Right kidney (tissue), 1 donor: Measurements from ENCODE around the gene USP34.

Experiments used
- DNase-seq: peaks from one replicate; pipeline ENCODE4 v3.0.0-alpha.2; 2016

The USP34 gene

DNA sequence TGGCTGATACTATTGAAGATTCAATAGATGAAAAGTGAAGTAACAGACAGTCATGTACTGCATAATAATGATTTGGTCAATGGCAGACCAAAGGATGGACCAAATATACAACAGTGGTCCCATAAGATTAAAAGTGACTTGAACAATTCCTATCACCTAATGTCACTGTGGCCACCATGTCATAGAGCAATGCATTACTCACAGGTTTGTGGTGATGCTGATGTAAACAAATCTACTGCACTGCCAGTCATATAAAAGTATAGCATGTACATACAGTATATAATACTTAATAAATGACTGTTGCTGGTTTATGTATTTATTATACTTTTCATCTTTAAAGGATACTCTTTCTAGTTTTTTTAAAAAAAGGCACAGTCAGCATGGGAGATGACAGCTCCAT is 99.9 kb downstream of the USP34 start:
- no peak for DNase-seq

GRCh38 chr2:61368687-61369665 is 101.9 kb downstream of the USP34 start:
- DNase-seq: no peak

DNA sequence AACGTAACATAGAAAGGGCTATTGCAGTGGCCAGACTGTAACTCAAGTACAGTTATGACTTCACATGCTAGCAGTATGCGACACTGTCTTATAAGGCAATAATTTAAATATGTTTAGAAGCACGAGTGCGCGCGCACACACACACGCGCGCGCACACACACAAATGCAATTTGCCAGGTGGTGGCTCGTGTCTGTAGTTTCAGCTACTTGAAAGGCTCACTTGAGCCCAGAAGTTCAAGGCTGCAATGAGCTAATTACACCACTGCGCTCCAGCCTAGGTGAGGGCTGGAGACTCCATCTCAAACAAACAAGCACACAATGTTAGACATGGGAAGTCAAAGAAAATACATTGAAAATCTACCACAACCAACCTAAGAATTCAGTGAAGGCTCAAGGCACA is 103.7 kb downstream of the USP34 start:
- no peak for DNase-seq

DNA sequence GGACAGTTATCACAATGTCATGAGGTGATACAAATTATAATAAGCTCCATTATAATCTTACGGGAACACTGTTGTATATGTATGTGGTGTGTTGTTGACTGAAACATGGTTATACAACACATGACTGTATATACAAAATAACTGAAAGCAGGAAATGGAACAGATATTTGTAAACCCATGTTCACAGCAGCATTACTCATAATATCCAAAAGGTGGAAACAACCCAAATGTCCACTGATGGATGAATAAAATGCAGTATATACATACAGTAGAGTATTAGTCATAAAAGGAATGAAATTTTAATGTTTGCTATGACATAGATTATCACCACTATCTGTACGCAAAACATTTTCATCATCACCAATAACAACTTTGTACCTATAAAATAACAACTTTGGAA is 107.3 kb downstream of the USP34 start:
- DNase-seq: no peak

DNA sequence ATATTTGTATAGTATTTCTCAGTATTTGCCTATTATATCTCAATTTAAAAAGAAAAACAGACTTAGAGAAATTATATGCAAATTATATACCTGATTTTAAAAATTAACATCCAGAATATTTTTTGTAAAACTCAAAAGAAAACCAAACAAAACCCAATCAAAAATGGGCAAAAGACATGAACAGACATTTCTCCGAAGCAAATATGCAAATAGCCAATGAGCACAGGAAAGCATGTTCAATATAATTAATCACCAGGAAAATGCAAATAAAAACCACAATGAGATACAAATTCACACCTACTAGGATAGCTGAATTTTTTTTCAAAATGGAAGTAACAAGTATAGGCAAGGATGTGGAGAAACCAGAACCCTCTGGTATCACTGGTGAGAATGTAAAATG is 108.0 kb downstream of the USP34 start:
- DNase-seq: no peak

DNA sequence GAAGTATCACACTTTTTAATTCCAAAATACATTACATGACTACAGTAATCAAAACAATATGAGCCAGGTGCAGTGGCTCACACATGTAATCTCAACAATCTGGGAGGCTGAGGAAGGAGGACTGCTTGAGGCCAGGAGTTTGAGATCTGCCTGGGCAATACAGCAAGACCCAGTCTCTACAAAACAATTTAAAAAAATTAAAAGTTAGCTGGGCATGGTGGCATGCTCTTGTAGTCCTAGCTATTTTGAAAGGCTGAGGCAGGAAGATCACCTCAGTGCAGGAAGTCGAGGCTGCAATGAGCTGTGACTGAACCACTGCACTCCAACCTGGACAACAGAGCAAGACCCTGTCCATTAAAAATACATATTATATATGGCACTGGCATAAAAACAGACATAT is 109.8 kb downstream of the USP34 start:
- DNase-seq: no peak

- DNase-seq: no peak
These were observed 111.8 kb downstream of the USP34 start for GRCh38 chr2:61359058-61359457.

- DNase-seq: no peak
These were observed 113.2 kb downstream of the USP34 start for GRCh38 chr2:61357681-61358080.

DNA sequence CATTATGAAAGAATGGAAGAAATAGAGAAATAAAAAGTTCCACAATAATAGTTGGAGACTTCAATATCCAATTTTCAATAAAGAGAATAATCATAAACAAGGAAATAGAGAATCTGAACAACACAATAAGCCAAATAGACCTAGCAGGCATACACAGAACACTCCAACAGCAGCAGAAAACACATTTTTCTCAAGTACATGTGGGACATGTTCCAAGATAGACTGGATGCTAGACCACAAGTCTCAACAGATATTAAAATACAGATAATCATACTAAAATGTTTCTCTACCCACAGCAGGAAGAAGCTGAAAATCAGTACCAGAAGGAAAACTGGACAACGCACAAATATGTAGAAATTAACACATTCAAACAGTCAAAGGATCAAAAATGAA is 113.9 kb downstream of the USP34 start:
- no peak for DNase-seq

- no peak for DNase-seq
These were observed 114.5 kb downstream of the USP34 start for GRCh38 chr2:61356261-61356957.

- DNase-seq: no peak
These were observed 116.2 kb downstream of the USP34 start for GRCh38 chr2:61354543-61355197.

DNA sequence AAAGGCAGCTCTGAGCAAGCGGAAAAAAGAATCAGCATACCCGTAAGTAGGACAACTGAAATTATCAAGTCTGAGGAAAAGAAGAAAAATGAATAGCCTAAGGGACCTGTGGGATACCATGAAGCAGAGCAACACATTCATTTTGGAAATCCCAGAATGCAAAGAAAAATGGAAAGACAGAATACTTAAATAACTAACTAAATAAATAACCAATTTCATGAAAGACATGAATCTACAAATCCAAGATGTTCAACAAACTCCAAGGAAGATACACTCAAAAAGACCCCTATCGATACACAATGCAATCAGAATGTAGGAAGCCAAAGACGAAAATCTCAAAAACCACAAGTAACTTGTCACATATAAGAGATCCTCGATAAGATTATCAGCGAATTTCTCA is 117.0 kb downstream of the USP34 start:
- DNase-seq: no peak

DNA sequence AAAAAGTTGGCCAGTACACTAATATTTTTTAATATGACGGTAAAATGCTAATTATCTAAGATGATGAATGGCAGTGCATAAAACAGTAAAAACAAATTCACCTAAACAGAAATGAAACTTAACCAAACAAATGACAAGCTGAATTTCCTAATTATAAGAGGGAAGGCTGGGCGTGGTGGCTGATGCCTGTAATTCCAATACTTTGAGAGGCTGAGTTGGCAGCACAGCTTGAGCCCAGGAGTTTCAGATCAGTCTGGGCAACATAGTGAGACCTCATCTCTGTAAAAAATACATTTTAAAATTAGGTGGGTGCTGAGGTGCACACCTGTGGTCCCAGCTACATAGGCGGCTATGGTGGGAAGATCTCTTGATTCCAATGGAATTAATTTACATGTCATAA is 120.1 kb downstream of the USP34 start:
- DNase-seq: no peak

DNA sequence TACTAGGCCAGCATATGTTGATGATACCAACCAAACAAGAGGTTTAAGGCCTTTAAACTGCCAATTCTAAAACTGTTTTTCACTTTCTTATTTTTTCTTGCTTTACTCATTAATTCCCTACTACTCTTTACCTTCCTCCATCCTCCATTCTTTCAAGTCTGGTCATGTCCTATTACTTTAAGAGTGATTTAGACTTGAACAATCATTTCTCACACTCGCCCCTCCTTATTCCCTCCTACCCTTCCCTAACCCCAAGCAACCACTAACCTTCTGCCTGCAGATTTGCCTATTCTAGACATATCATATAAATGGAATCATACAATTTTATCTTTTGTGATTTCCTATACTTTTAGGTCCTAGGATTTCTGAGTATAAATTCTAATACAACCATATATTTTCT is 127.7 kb downstream of the USP34 start:
- DNase-seq: no peak

DNA sequence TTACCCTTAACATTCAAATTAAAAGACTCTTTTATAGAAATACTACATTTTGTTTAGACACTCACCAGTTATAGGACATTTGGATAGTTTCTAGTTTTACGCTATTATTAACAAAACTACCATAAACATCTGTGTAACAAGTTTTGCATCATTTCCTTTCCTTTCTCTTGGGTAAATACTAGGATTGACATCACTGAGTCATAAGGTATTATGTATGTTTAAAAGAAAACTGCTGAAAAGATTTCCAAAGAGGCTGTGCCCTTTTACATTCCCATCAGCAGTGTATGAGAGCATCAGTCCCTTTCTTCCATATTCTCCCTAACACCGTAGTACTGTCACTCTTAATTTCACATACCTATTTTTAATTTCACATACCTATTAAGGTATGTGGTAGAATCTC is 130.6 kb downstream of the USP34 start:
- no peak for DNase-seq

DNA sequence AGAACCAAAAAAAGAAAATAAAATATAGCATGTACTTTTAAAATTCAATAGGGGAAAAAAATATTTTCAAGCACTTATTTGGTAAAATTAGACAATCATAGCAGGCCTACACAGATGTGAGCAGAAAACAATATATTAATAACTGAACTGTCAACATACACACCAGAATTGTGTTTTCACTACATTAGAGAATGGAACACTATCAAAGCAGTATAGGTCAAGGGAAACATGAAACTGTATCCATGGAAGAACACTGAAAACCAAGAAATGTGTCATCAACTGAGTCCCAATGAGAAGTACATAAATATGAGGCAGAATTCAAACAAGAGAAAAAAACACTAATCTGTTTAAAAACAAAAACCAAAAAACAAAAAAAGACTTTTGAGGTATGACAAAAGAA is 132.4 kb downstream of the USP34 start:
- no peak for DNase-seq

- no peak for DNase-seq
These were observed 135.7 kb downstream of the USP34 start for GRCh38 chr2:61335187-61335586.

DNA sequence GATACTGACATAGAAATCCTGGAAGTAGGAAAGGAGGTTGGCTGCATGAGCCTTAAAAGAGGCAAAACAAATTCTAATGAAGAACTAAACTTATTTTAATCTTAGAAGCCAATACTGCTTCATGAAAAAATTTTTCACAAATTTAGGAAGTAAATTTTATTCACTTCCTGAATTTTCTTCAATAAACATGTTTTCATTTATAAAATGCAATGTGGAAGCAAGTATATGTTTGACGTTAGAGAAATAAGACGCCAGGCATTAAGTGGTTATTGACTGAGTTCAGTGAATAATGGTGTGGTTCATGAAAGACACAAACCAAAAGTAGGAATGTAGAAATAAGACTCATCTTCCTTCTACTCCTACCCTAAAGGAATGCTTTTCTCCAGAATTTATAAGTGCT is 136.4 kb downstream of the USP34 start:
- no peak for DNase-seq

DNA sequence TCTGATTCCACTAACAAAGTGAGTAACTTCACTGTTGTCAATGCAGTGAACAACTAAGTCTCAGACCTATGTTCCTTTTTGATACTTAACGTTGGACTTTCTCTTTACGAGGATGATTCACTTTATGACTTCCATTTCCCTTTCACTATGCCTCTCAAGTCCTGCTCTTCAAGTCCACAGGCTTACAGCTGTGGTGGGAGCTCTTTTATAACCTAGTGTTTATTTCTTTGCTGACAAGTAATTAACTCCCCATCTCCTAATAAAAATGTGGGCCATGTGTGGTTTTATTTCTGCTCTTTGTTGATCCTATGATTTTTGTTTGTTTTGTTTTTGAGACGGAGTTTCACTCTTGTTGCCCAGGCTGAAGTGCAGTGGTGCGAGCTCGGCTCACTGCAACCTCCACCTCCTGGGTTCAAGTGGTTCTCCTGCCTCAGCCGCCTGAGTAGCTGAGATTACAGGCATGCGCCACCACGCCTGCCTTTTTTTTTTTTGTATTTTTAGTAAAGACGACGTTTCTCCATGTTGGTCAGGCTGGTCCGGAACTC is 142.1 kb downstream of the USP34 start:
- peak; percentile 6 for DNase-seq

GRCh38 chr2:61327173-61327572 is 143.7 kb downstream of the USP34 start:
- no peak for DNase-seq

GRCh38 chr2:61326423-61326822 is 144.5 kb downstream of the USP34 start:
- no peak for DNase-seq

DNA sequence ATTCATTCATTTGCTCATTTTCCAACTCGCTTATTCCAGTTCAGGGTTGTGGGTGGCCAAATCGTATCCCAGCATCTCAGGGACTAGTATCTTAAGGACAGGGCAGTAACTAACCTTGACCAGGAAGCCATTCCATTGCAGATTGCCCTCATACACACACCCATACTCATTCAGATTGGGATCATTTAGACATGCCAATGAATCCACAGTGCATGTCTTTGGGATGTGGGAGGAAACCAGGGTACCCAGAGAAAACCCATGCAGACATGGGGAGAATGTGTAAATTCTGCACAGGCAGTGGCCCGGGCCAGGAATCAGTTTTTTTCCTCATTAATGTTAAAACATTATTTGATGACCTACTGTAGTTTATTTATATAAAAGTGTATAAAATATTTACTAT is 150.7 kb downstream of the USP34 start:
- no peak for DNase-seq

DNA sequence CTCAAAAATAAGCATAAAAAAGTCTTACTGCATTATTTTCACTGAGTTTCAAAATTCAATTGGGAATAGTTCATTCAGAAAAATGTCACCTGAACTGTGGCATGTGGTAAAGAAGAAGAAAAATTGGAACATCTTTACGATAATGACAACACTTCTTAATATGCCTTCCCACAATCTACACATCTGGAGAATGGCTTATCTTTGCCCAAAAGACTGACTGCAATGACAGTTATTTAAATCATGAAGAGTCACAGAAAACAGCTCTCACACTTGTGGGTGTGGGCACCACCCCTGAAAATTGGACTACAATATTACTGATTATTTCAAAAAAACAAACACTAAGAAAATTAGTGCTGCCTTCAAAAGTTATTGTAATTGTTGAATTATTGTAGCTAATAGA is 152.3 kb downstream of the USP34 start:
- no peak for DNase-seq
